HG03457 (cell line): ENCODE measurements around the gene KLHDC9.
"Not testable (repeated sequence)": the region's sequence is repeated elsewhere in the genome, so short reads cannot be mapped to it uniquely, and the experiment has no call there.

Source experiments
- ATAC-seq: cut with Tn5 transposase; IDR thresholded peaks from one replicate; pipeline ENCODE4 v1.9.1; 2021; ENCODE audit warnings: moderate number of reproducible peaks; ENCODE audit not compliant: unreplicated experiment

Gene KLHDC9

DNA sequence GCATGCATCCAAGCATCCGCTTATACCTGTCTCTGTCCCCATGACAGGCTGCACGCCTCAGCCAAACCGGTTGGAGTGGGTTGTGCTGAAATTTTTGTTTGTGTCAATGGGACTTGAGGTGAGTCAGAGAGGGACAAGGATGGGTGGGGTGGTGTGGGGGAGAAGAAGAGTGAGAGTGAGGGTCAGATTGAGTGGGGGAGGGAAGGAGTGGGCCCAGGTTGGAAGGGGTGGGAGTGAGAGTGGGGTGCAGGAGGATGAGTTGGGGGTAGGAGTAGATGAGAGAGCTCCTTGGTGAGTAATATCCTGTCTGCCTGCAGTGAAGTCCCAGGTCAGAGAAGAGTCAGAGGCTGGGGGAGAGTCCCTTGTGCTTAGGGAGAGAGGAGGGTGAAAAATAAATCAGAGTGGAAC lies 5.5 kb upstream of the KLHDC9 start:
- no peak for ATAC-seq

DNA sequence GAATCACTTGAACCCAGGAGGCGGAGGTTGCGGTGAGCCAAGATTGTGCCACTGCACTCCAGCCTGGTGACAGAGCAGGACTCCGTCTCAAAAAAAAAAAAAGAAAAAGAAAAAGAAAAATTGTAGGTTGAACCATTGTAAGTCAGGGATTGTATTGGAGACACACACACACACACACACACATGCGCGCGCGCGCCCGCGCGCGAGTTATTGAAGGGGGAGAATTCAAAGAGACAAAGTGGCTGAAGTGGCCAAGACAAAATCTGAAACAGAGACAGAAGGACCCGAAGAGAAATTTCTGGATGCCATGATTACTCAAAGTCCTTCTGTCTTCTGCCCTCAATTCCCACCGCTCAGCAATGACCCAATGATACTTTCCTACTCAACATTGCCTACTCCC lies 3.7 kb upstream of the KLHDC9 start:
- no peak for ATAC-seq

DNA sequence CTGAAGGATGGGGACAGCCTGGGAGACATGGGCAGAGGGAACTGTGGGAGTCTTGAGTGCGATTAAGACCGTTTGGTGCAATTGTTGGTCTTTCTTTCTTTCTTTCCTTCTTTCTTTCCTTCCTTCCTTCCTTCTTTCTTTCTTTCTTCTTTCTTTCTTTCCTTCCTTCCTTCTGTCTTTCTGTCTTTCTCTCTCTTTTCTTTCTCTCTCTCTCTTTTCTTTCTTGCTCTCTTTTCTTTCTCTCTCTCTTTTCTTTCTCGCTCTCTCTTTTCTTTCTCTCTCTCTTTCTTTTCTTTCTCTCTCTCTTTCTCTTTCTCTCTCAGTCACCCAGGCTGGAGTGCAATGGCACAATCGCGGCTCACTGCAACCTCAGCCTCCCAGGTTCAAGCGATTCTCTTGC lies 2.9 kb upstream of the KLHDC9 start:
- no peak for ATAC-seq

DNA sequence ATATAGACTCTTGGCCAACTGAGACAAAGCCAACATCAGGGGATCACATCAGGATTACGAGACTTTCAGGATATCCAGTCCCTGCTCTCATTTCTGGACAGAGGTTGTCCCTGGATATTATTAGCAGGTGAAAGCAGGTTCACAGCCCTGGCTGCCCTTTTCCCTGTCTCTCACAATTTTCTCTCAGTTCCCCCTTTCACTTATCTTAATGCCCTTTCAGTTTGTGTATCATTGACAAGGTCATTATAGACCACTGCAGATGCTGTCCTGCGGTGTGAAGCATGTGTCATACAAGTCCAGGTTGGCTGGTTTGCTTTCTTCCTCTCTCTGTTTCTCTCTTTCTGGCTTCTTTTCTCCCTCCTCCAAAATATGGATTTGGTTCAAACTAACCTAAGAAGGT lies 2.1 kb upstream of the KLHDC9 start:
- no peak for ATAC-seq

DNA sequence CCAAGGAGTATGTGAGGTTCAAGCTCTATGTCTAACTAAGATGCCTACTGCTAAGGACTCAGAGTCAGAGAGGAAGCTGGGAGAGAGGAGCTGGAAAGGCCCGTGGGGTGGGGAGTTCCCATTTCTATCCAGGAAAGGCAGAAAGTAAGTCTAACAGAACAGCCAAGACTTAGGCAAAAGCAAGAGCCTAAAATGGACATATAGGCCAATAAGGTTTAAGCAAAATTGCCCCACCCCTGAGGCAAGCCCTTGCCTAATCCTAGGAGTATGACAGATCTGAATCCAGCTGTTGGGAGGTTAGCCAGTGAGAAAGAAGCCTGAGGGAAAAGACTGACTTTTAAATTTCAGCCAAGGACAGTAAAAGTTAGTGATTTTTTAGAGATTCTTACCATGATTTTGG lies 1.6 kb upstream of the KLHDC9 start:
- ATAC-seq, result no peak

DNA sequence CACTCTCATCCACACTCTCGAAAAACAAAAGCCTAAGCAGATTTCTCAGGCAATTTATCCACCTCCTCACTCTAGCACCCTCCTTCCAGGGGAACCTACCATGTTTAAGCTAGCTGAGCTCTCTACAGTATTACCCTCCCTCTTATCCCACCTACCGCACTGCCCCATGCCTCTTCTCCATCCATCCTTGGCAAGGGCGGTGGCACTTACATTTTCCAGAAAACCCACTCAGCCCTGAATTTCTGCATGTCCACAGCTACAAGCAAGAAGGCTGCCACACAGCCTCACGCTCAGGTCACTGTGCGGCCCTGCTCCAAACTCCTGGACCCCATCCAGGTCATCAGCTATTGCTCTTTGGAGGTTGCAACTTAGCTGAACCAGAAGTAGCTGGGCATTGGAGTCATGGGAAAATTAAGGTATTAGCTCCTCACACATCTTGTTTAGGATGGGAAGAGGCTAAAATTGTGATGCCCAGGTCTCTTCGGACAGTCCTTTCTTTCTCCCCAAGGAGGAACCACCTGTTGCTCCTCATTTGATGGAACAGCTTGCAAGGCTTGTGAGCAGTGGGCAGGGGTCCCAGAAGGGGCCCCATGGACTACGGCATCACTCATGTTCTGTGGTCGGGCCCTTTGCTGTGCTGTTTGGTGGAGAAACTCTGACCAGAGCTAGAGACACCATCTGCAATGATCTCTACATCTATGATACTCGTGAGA lies 1.1 kb downstream of the KLHDC9 start:
- no peak for ATAC-seq

DNA sequence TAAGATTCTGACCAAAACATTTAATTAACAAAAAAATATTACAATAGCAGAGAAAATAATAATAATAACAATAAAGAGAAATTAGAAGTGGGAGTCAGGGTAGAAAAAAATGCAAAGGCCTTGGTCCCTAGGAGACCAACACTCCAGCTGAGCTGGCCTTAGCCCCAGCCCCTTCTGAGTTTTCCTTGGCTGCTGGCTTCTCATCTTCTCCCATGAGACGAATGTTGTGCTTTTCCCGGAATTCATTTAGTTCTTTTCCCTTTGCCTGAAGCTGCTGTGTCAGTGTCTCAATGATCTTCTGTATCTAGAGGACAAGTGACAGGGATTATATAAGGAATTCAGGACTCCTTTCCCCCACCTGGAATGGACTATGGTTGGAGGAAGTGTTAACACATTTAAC lies 2.4 kb downstream of the KLHDC9 start:
- ATAC-seq, result no peak

DNA sequence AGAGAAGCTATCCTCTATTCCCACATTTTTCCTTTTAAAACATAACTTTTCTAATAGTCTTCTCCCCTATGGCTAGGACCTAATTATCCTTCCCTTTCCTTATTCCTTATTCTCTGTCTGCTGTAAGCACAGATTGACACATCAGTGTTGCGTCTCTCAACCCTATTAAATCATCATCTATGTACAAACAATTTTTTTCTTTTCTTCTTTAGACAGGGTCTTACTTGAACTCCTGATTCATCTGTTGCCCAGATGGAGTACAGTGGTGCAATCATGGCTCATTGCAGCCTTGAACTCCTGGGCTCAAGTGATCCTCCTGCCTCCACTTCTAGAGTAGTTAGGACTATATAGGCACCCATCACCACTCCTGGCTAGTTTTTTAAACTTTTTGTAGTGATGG lies 8.3 kb downstream of the KLHDC9 start:
- no peak for ATAC-seq

DNA sequence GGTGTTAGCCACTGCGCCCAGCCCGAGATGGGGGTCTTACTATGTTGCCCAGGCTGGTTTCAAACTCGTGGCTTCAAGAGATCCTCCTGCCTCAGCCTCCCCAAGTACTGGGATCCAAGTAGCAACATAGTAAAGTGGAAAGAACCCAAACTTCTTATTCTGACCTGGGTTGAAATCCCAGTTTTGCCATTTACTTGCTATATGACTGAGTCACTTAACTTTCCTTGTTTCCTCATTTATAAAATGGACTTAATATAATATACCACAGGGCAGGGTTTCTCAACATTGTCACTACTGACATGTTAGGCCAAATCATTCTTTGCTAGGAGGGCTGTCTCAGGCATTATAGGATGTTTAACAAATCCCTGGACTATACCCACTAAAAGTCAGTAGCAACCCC lies 13.0 kb downstream of the KLHDC9 start:
- no peak for ATAC-seq

DNA sequence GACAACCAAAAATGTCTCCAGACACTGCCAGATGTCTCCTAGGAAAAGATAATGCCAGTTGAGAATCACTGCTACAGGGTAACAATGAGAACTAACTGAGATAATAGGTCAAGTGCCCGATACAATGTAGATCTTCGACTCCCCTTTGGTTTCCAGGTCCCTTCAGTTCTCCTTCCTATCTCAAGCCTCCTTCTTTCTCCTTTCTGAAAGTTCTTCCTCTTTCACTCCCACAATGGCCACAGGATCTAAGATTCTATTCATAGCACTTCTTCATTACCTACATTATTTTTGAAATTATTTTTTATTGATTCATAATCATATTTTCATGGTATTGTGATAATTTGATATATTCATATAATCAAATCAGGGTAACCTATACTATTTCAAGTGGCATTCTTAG lies 13.4 kb downstream of the KLHDC9 start:
- ATAC-seq, result no peak

DNA sequence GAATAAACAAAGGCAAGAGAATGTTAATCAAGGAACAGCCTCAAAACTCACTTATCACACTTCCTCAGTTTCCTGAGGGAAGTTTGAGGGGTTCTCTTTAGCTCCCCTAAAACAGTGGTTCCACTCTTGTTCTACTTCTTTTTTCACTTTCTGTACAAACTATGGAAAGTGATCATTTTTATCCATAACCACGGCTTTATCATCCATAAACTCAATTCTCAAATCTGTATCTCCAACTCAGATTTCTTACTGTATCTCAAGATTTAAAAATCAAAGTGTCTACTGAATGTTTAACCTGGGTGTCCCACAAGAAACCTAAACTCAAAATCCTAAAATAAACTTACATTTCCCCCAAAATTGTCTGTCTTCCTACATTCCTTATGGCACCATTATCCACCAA lies 15.8 kb downstream of the KLHDC9 start:
- no peak for ATAC-seq

DNA sequence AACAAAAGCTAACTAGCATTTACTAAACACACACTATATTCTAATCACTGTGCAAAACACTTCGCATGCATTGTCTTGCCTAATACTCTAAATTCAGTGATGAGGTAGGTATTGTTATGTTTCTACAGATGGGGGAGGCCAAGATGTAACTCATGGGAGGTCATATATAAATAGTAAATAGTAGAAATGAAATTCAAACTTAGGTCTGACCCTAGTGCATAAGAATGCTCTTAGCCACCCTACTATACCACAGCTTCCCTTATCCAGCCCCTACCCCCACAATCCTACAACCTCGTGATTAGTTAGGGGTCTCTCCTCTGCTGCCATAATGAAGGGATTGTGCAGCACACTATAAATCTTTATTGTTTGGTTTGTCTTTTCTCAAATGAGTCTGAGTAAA lies 16.4 kb downstream of the KLHDC9 start:
- no peak for ATAC-seq

DNA sequence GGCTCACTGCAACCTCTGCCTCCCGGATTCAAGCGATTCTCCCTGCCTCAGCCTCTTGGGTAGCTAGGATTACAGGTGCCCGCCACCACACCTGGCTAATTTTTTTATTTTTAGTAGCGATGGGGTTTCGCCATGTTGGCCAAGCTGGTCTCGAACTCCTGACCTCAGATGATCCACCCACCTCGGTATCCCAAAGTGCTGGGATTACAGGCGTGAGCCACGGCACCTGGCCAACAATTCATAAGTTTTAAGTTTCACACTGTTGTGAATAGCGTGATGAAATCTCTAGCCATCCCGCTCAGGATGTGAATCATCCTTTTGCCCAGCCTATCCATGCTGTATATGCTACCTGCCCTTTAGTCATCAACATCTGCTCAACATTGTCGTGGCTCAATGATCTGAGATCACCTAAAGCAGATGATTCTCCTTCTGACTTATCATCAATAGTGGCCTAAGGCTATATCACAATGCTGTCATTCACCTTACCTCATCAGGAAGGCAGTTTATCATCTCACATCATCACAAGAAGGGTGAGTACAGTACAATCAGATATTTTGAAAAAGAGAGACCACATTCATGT lies 17.1 kb downstream of the KLHDC9 start:
- no peak for ATAC-seq

DNA sequence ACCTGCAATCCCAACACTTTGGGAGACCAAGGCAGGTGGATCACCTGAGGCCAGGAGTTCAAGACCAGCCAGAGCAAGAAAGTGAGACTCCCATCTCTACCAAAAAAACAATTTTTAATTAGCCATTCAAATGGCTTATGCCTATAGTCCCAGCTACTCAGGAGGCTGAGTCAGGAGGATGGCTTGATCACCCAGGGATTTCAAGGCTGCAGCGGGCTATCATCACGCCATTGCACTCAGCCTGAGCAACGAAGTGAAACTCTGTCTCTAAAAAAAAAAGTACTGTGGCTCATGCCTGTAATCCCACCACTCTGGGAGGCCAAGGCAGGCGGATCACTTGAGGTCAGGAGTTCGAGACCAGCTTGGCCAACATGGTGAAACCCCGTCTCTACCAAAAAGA lies 17.8 kb downstream of the KLHDC9 start:
- ATAC-seq, result not testable (repeated sequence)

DNA sequence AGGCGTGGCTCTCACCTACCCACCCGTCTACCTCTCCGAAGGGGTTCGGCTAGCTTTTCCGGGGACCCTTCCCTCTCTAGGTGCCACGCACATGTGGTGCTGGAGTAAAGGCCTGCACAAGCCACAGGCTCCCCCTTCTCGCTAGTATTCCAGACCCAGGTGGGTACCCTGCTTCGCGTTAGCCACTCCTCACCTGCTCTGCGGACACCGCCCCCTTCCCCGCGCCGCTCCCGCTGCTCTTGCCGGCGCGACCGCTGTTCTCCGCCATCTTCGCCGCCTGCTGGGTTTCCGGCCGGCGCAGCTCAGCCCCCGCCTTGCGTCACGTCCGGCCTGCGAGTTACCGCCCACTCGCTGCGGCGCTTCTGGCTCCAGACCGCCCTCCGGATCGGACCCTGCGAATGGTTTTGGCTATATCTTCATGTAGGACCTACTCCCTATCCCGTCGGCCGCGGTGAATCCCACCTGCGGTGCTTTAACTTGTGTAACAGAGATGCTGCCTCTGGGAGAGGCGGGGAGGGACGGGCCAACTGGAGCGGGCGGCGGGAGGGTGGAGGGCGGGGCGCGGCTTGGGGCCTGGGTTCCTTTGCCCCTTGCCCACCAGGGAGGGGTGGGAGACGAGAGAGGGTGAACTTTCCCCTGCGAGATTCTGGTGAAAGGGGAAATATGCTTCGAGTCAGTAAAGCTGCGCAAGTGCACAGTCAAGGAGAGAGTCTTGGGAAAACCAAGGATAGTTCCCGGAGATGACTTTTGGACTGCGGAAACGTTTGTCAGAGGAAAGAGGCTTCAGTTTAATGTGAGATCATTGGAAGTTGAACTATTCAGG lies 19.8 kb downstream of the KLHDC9 start, which contains the start of the genes NIT1 and PFDN2:
Gene NIT1, plus strand, starts transcription at position 347 of the 823 bp plus-strand sequence. Its CDS starts 72 bp downstream, at position 419.
Gene PFDN2, minus strand, starts transcription at position 279 of the 823 bp plus-strand sequence. Its CDS starts 11 bp downstream, at position 268.
- ATAC-seq, result peak; percentile 56

DNA sequence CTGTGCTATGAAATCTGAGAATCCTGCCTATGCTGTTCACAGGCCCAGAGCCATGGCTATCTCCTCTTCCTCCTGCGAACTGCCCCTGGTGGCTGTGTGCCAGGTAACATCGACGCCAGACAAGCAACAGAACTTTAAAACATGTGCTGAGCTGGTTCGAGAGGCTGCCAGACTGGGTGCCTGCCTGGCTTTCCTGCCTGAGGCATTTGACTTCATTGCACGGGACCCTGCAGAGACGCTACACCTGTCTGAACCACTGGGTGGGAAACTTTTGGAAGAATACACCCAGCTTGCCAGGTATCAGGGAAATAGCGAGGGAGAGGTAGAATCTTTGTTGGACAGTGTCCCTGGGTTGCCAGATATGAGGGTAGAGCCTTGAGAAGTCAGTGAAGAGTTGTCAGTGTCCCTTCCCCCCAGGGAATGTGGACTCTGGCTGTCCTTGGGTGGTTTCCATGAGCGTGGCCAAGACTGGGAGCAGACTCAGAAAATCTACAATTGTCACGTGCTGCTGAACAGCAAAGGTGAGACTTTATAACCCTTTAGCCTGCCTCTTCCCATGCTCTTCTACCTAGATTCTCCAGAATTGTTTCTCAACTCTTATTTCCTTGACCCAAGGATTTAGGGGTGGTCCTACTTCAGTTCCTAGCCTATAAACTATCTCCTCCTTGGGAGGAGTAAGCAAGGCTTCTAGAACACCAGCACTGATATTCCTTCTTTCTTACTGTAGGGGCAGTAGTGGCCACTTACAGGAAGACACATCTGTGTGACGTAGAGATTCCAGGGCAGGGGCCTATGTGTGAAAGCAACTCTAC lies 21.1 kb downstream of the KLHDC9 start:
- no peak for ATAC-seq

DNA sequence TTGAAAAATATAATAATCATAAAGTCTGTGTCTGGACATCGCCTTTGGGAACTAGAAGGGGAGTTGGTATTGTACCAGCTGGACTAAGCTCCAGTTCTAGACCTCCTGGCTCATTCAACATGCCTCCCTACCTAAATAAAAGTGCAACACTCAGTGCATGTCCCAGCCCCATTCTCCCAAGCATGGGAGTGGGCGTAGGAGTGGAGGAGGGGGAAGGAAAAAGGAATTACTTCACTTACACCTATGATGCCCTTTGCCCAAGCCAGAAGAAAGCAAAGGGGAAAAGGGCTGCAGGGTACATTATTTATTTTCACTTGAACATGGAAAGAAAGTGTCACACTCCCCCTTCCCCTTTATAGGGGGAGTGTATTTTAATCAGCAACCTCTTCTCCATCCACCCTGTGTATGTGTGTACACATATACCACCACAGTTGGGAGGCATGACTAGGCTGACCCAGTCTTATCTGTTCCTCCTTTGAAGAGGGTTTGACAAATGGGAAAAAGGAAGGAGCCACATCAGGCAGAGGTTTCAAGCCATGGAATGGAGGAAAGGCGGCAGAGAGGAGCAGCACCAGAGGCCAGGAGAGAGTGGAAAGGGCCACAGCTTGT lies 23.0 kb downstream of the KLHDC9 start:
- ATAC-seq, result no peak

DNA sequence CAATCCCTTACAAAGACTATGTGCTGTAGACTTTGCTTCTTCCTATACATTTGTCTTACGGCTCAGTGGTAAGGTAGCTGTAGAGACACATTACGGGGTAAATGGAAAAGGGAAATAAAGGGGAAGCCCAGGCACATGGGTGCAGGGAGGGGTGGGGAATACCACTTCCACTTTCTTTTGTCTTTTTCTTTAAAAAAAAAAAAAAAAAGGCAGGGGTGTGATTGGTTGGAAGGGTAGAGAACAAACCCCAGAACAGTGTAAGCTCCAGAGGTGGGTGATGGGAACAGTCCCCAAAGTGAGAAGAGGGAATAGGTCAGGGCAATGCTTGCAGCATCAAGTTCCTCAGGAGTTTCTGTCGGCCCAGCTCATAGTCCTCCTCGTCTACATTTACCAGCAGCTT lies 23.7 kb downstream of the KLHDC9 start:
- no peak for ATAC-seq

DNA sequence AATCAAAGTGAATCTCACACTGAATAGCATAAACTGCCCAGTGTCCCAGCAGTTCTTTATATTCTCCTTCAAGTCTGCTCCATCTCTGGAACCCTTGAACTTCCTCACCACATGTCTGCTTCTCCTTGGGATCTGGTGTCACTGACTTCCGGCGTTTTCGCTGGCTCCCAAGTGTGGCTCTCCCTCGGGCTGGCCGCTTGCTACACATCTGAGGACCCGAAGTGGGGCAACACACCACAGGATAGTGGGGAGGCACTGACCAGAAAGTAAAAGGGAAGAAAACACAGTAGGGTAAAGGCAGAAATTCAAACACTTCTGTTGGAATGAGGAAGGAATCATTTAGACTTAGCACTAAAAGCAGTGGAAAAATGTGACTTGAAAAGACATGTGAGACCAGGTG lies 24.8 kb downstream of the KLHDC9 start:
- ATAC-seq, result no peak

DNA sequence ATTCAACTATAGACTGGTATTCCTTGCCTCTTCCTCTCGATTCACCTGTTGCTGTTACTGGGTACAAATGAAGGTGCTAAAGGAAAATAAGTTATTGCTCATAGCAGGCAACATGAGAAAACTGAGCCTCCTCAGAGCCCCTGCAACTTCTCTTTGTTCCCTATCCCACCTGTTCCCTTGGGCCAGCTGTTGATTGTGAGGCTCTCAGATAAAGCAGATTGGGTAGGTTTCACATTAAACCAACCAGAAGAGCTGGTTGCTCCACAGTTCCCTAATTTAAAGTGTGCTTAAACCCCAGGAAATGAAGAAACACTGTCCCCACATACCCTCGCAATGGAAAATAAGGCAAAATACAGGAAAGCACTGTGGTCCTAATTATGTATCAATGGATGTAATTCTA lies 29.5 kb downstream of the KLHDC9 start:
- no peak for ATAC-seq
